ENCODE results near the gene AHI1. TPM values are rescaled to one million over a fixed set of nuclear protein-coding genes. Genes with fewer than 3 reads are reported as not detected.

Gene AHI1
- total and polyA plus RNA-seq, 2 donors (not counting 1 experiment from before 2014, with no cell fraction given): 8.3 to 61.7 TPM

DNA sequence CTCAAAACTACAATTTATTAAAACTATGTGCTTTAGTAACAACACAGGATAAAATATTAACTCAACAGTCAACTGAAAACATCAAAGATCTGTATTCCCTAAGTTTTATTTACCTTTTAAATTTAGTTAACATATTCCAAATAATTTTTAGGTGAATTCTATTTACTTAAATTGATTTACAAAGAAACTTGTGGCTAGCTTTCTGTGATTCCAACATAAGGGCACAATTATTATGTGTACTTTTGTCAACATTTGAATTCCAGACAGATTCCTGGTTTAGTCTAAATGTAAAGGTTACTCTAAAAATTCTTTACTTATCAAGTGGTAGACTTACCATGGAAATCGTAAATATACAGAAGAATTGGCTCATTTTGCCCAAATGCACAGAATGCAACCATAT lies 70.7 kb downstream of the AHI1 start:
- intact Hi-C loops (cut with micrococcal nuclease): no loop called here
- CTCF ChIA-PET: no interaction called here

DNA sequence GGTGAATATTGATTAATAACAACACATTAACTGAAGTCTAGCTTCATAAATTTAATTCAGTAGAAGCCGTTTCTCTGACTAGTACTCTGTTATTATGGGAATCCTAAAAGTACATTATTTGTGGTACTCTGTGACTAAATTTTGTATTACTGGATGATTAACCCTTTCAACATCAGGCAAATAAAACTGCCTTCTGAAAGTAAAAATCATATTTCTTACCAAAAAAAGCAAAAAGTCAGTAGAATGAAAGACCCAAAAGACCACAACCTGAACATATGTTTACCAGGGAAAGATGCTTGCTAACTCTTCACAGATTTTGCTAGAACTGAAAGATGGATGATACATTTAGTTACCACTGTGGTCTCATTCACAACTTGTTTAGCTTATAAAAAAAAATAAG lies 73.2 kb downstream of the AHI1 start:
- Mint-ChIP-seq H3K4me3 (no peak overlapping the region), H3K9me3 (ENCODE audit: insufficient read depth) (no peaks in the 10 kb centered on the region), H3K4me1 (no peaks in the 10 kb centered on the region), H3K27ac (no peak overlapping the region), H3K27me3 (no peaks in the 10 kb centered on the region)
- H4K20me1 ChIP-seq (ENCODE audit: control insufficient read depth, insufficient read depth, low read length, poor library complexity, severe bottlenecking): no peaks in the 10 kb centered on the region
- POLR2A ChIA-PET: no interaction called here
- intact Hi-C loops (cut with micrococcal nuclease): no loop called here
- CTCF ChIA-PET: interaction anchor here (1.3 to 3.9 kb wide), 7 partner anchors 16 to 1268 kb away, joined by 3 to 27 read pairs (median 5); no protein-coding TSS in a partner anchor
- no peaks in the 10 kb centered on the region for H3K36me3 ChIP-seq (replicated peaks in 1 of 2; ENCODE audit: control extremely low read depth in 1 of 2, control insufficient read depth in 1 of 2, extremely low read depth in 1 of 2, insufficient read depth in 2 of 2, low read length in 1 of 2)
- no peaks in the 10 kb centered on the region for H3K79me2 ChIP-seq (ENCODE audit: control insufficient read depth, insufficient read depth, low read length)
- DNase-seq (no peak), ATAC-seq (ENCODE audit: low read depth) (no peak)
- no CpG with 5 or more reads among the region's 1 CpG for WGBS (ENCODE audit: insufficient coverage)
- TF ChIP-seq EZH2 (IDR thresholded peaks at IDR 0.05; ENCODE audit: borderline replicate concordance, insufficient read depth, low read depth, low read length, poor library complexity, severe bottlenecking) (no peak), CTCF (IDR thresholded peaks at IDR 0.05) (no peak)
- no peak overlapping the region for H2AFZ ChIP-seq (ENCODE audit: insufficient read depth, low read depth, low read length, poor library complexity, severe bottlenecking)
- no peak overlapping the region for H3K27ac ChIP-seq (ENCODE audit: low read length in 2 of 2)
- no peaks in the 10 kb centered on the region for H3K9me3 ChIP-seq (ENCODE audit: control extremely low read depth in 1 of 3, control insufficient read depth in 2 of 3, insufficient read depth in 1 of 3, low read length in 2 of 3)
- H3K4me2 ChIP-seq (replicated peaks; ENCODE audit: low read depth, low read length, poor library complexity, severe bottlenecking): no peak overlapping the region
- no peak overlapping the region for H3K9ac ChIP-seq (ENCODE audit: low read length)
- no peak overlapping the region for H3K4me3 ChIP-seq (ENCODE audit: control extremely low read depth in 1 of 5, extremely low read depth in 1 of 5, insufficient read depth in 1 of 5, low read depth in 2 of 5, low read length in 4 of 5)
- no peaks in the 10 kb centered on the region for H3K27me3 ChIP-seq (replicated peaks in 1 of 4; ENCODE audit: control extremely low read depth in 1 of 4, control insufficient read depth in 3 of 4, insufficient read depth in 4 of 4, low read length in 3 of 4)
- H3K4me1 ChIP-seq (ENCODE audit: control insufficient read depth in 2 of 2, insufficient read depth in 2 of 2, low read length in 2 of 2): no peaks in the 10 kb centered on the region

More for the DNA sequence above, 70.7 kb downstream of the AHI1 start:
- Histone ChIP-seq H4K20me1 (ENCODE audit: control insufficient read depth, insufficient read depth, low read length, poor library complexity, severe bottlenecking) (no peaks in the 10 kb centered on the region), H3K4me2 (replicated peaks; ENCODE audit: low read depth, low read length, poor library complexity, severe bottlenecking) (no peak overlapping the region), H3K27ac (ENCODE audit: low read length in 2 of 2) (no peak overlapping the region), H3K9me3 (ENCODE audit: control extremely low read depth in 1 of 3, control insufficient read depth in 2 of 3, insufficient read depth in 1 of 3, low read length in 2 of 3) (no peaks in the 10 kb centered on the region), H3K4me1 (ENCODE audit: control insufficient read depth in 2 of 2, insufficient read depth in 2 of 2, low read length in 2 of 2) (no peaks in the 10 kb centered on the region), H3K27me3 (replicated peaks in 1 of 4; ENCODE audit: control extremely low read depth in 1 of 4, control insufficient read depth in 3 of 4, insufficient read depth in 4 of 4, low read length in 3 of 4) (no peaks in the 10 kb centered on the region), H3K9ac (ENCODE audit: low read length) (no peak overlapping the region), H3K79me2 (ENCODE audit: control insufficient read depth, insufficient read depth, low read length) (no peaks in the 10 kb centered on the region), H3K4me3 (ENCODE audit: control extremely low read depth in 1 of 5, extremely low read depth in 1 of 5, insufficient read depth in 1 of 5, low read depth in 2 of 5, low read length in 4 of 5) (no peak overlapping the region), H2AFZ (ENCODE audit: insufficient read depth, low read depth, low read length, poor library complexity, severe bottlenecking) (no peak overlapping the region), H3K36me3 (replicated peaks in 1 of 2; ENCODE audit: control extremely low read depth in 1 of 2, control insufficient read depth in 1 of 2, extremely low read depth in 1 of 2, insufficient read depth in 2 of 2, low read length in 1 of 2) (no peaks in the 10 kb centered on the region)
- H3K4me3 Mint-ChIP-seq: no peak overlapping the region
- TF ChIP-seq EZH2 (IDR thresholded peaks at IDR 0.05; ENCODE audit: borderline replicate concordance, insufficient read depth, low read depth, low read length, poor library complexity, severe bottlenecking) (no peak), CTCF (IDR thresholded peaks at IDR 0.05) (no peak)
- POLR2A ChIA-PET: no interaction called here
- no peak for ATAC-seq (ENCODE audit: low read depth)
- H3K4me1 Mint-ChIP-seq: no peaks in the 10 kb centered on the region
- no peak for DNase-seq
- no CpG with 5 or more reads among the region's 1 CpG for WGBS (ENCODE audit: insufficient coverage)
- no peaks in the 10 kb centered on the region for H3K9me3 Mint-ChIP-seq (ENCODE audit: insufficient read depth)
- H3K27ac Mint-ChIP-seq: no peak overlapping the region
- H3K27me3 Mint-ChIP-seq: no peaks in the 10 kb centered on the region

Data from B cell (primary cell).